Mesendoderm (in vitro differentiated cells): Measurements from ENCODE around the gene IGF2.

ENCODE experiments used
- DNase-seq: peaks from one replicate; pipeline ENCODE4 v3.0.0; 2013
- H2AK5ac ChIP-seq: 2 replicates; pipeline ENCODE4 v1.6.1; 2013; ENCODE audit warnings: low read length, inconsistent platforms
- H2BK120ac ChIP-seq: 2 replicates; pipeline ENCODE4 v1.6.1; 2013; ENCODE audit warnings: low read depth, mild to moderate bottlenecking, low read length, moderate library complexity, mixed read lengths
- H2BK15ac ChIP-seq: replicated peaks from 2 replicates; pipeline ENCODE4 v1.6.1; 2013; ENCODE audit warnings: low read depth, mild to moderate bottlenecking, moderate library complexity
- H2BK5ac ChIP-seq: 2 replicates; pipeline ENCODE4 v1.6.1; 2013; ENCODE audit warnings: low read length, inconsistent platforms
- H3K18ac ChIP-seq: 2 replicates; pipeline ENCODE4 v1.6.1; 2013; ENCODE audit warnings: mild to moderate bottlenecking, low read length, mixed read lengths
- H3K23ac ChIP-seq: one replicate; pipeline ENCODE4 v1.6.1; 2013; ENCODE audit warnings: low read length
- H3K27ac ChIP-seq: 2 replicates; pipeline ENCODE4 v1.5.1; 2013; ENCODE audit warnings: low read depth, mild to moderate bottlenecking, inconsistent platforms, low read length, moderate library complexity
- H3K27me3 ChIP-seq: 2 replicates; pipeline ENCODE4 v1.6.1; 2013; ENCODE audit warnings: low read length, control low read depth, mild to moderate bottlenecking, inconsistent platforms; ENCODE audit not compliant: insufficient read depth, poor library complexity
- H3K36me3 ChIP-seq: 2 replicates; pipeline ENCODE4 v1.6.1; 2013; ENCODE audit warnings: low read length, inconsistent platforms; ENCODE audit not compliant: control insufficient read depth, insufficient read depth
- H3K4ac ChIP-seq: one replicate; pipeline ENCODE4 v1.6.1; 2013; ENCODE audit warnings: low read depth, mild to moderate bottlenecking, low read length, moderate library complexity
- H3K4me1 ChIP-seq: 2 replicates; pipeline ENCODE4 v1.6.1; 2013; ENCODE audit warnings: low read depth, low read length, inconsistent platforms; ENCODE audit not compliant: control insufficient read depth
- H3K4me2 ChIP-seq: 2 replicates; pipeline ENCODE4 v1.6.1; 2013; ENCODE audit warnings: low read length
- H3K4me3 ChIP-seq: 2 replicates; pipeline ENCODE4 v1.5.1; 2013; ENCODE audit warnings: mild to moderate bottlenecking, low read length
- H3K56ac ChIP-seq: one replicate; pipeline ENCODE4 v1.6.1; 2013; ENCODE audit warnings: low read length
- H3K79me1 ChIP-seq: 2 replicates; pipeline ENCODE4 v1.6.1; 2013; ENCODE audit warnings: low read length, inconsistent platforms
- H3K79me2 ChIP-seq: 2 replicates; pipeline ENCODE4 v1.6.1; 2013; ENCODE audit warnings: mild to moderate bottlenecking, low read length; ENCODE audit not compliant: control insufficient read depth, insufficient read depth
- H3K9ac ChIP-seq: 2 replicates; pipeline ENCODE4 v1.6.1; 2013; ENCODE audit warnings: low read length, inconsistent platforms
- H4K5ac ChIP-seq: one replicate; pipeline ENCODE4 v1.6.1; 2013; ENCODE audit warnings: low read length
- H4K8ac ChIP-seq: one replicate; pipeline ENCODE4 v1.6.1; 2013; ENCODE audit warnings: low read depth, mild to moderate bottlenecking, control low read depth, low read length, moderate library complexity
- whole genome bisulfite sequencing: extraction: QIAGEN DNeasy Blood & Tissue Kit; methylation state at CpG from one replicate; pipeline ENCODE4 v1.1.7; 2013; ENCODE audit warnings: low lambda C conversion rate, missing lambda C conversion rate; ENCODE audit not compliant: insufficient coverage; ENCODE audit errors: extremely low coverage; 5-methylcytosine and 5-hydroxymethylcytosine counted together

Gene IGF2

GRCh38 chr11:2129699-2130366 is 9.4 kb downstream of the IGF2 start:
- H3K27me3 ChIP-seq = no peaks in the 10 kb centered on the region
- no peaks in the 10 kb centered on the region for H3K36me3 ChIP-seq
- H3K18ac ChIP-seq = no peak overlapping the region
- no peak overlapping the region for H2BK15ac ChIP-seq
- no peaks in the 10 kb centered on the region for H3K79me1 ChIP-seq
- H2BK120ac ChIP-seq = no peak overlapping the region
- H4K5ac ChIP-seq = no peak overlapping the region
- no peak overlapping the region for H2AK5ac ChIP-seq
- no peak overlapping the region for H3K56ac ChIP-seq
- H3K4ac ChIP-seq = no peak overlapping the region
- H3K9ac ChIP-seq = no peak overlapping the region
- no peak overlapping the region for H2BK5ac ChIP-seq
- no peak for DNase-seq
- H3K4me3 ChIP-seq = no peak overlapping the region
- WGBS = no CpG with 5 or more reads among the region's 25 CpGs
- H4K8ac ChIP-seq = no peak overlapping the region
- no peak overlapping the region for H3K27ac ChIP-seq
- no peaks in the 10 kb centered on the region for H3K4me1 ChIP-seq
- no peak overlapping the region for H3K4me2 ChIP-seq
- H3K23ac ChIP-seq = no peak overlapping the region
- no peaks in the 10 kb centered on the region for H3K79me2 ChIP-seq

GRCh38 chr11:2129308-2129698 is 9.9 kb downstream of the IGF2 start:
- no CpG with 5 or more reads among the region's 17 CpGs for WGBS
- H3K27ac ChIP-seq = no peak overlapping the region

GRCh38 chr11:2128511-2129307 is 10.5 kb downstream of the IGF2 start:
- Histone ChIP-seq H4K8ac (no peak overlapping the region), H2BK5ac (no peak overlapping the region), H3K79me1 (no peaks in the 10 kb centered on the region), H2BK15ac (no peak overlapping the region), H3K23ac (no peak overlapping the region), H3K4me2 (no peak overlapping the region), H2AK5ac (no peak overlapping the region), H2BK120ac (no peak overlapping the region), H3K27me3 (no peaks in the 10 kb centered on the region), H3K36me3 (no peaks in the 10 kb centered on the region), H3K79me2 (no peaks in the 10 kb centered on the region), H3K56ac (no peak overlapping the region), H3K18ac (no peak overlapping the region), H3K4me3 (no peak overlapping the region), H3K27ac (no peak overlapping the region), H3K4me1 (no peaks in the 10 kb centered on the region), H4K5ac (no peak overlapping the region), H3K4ac (no peak overlapping the region), H3K9ac (no peak overlapping the region)
- no peak for DNase-seq
- WGBS = no CpG with 5 or more reads among the region's 12 CpGs

More at GRCh38 chr11:2129308-2129698, 9.9 kb downstream of the IGF2 start:
- Histone ChIP-seq H3K27me3 (no peaks in the 10 kb centered on the region), H3K9ac (no peak overlapping the region), H4K8ac (no peak overlapping the region), H3K4ac (no peak overlapping the region), H2BK5ac (no peak overlapping the region), H2BK120ac (no peak overlapping the region), H3K56ac (no peak overlapping the region), H3K4me3 (no peak overlapping the region), H3K79me2 (no peaks in the 10 kb centered on the region), H3K4me1 (no peaks in the 10 kb centered on the region), H3K4me2 (no peak overlapping the region), H3K79me1 (no peaks in the 10 kb centered on the region), H3K18ac (no peak overlapping the region), H3K36me3 (no peaks in the 10 kb centered on the region), H4K5ac (no peak overlapping the region), H2AK5ac (no peak overlapping the region), H2BK15ac (no peak overlapping the region), H3K23ac (no peak overlapping the region)
- no peak for DNase-seq

GRCh38 chr11:2128130-2128510 is 11.1 kb downstream of the IGF2 start:
- no peak for DNase-seq
- Histone ChIP-seq H3K56ac (no peak overlapping the region), H3K4me3 (no peak overlapping the region), H3K9ac (no peak overlapping the region), H3K79me2 (no peaks in the 10 kb centered on the region), H3K27me3 (no peaks in the 10 kb centered on the region), H3K4ac (no peak overlapping the region), H3K4me2 (no peak overlapping the region), H2AK5ac (no peak overlapping the region), H2BK120ac (no peak overlapping the region), H3K27ac (no peak overlapping the region), H2BK15ac (no peak overlapping the region), H3K23ac (no peak overlapping the region), H3K18ac (no peak overlapping the region), H3K79me1 (no peaks in the 10 kb centered on the region), H2BK5ac (no peak overlapping the region), H4K8ac (no peak overlapping the region), H3K36me3 (no peaks in the 10 kb centered on the region), H4K5ac (no peak overlapping the region), H3K4me1 (no peaks in the 10 kb centered on the region)
- no CpG with 5 or more reads among the region's 7 CpGs for WGBS

- H3K27me3 ChIP-seq = no peaks in the 10 kb centered on the region
- no peak overlapping the region for H3K56ac ChIP-seq
- no peak for DNase-seq
- no CpG with 5 or more reads among the region's 8 CpGs for WGBS
- H3K4me3 ChIP-seq = no peak overlapping the region
- no peak overlapping the region for H4K8ac ChIP-seq
- no peak overlapping the region for H3K18ac ChIP-seq
- H3K36me3 ChIP-seq = no peaks in the 10 kb centered on the region
- H4K5ac ChIP-seq = no peak overlapping the region
- no peak overlapping the region for H3K23ac ChIP-seq
- H2AK5ac ChIP-seq = no peak overlapping the region
- no peak overlapping the region for H3K27ac ChIP-seq
- H2BK15ac ChIP-seq = no peak overlapping the region
- no peak overlapping the region for H2BK5ac ChIP-seq
- H3K79me1 ChIP-seq = no peaks in the 10 kb centered on the region
- no peak overlapping the region for H3K4ac ChIP-seq
- H3K79me2 ChIP-seq = no peaks in the 10 kb centered on the region
- no peak overlapping the region for H2BK120ac ChIP-seq
- no peaks in the 10 kb centered on the region for H3K4me1 ChIP-seq
- H3K4me2 ChIP-seq = no peak overlapping the region
- no peak overlapping the region for H3K9ac ChIP-seq
Measured at GRCh38 chr11:2127482-2128129, 11.6 kb downstream of the IGF2 start.
